CD8-positive, alpha-beta memory T cell (primary cell): Measurements from ENCODE around the gene MACROD2. TPM values are rescaled to one million over a fixed set of nuclear protein-coding genes. Genes with fewer than 3 reads are reported as not detected.

ENCODE experiments used
- CTCF ChIA-PET: fragments of 350-600 bp; sonication (Branson Sonifier 250); formaldehyde crosslinking; loops from one replicate; lab custom pipeline; 2021; ENCODE audit warnings: antibody characterized with exemption; lab: Charles Lee
- POLR2A ChIA-PET: fragments of 350-600 bp; sonication (Branson Sonifier 250); formaldehyde crosslinking; loops from one replicate; lab custom pipeline; 2021; ENCODE audit warnings: antibody characterized with exemption; lab: Charles Lee
- DNase-seq, 5 donors: peaks; one replicate each; pipeline versions ENCODE4 v3.0.0 to v3.0.0-alpha.2; 2020 to 2022; ENCODE audit warnings: mixed read lengths in 1 of 5
- H3K27ac ChIP-seq: one replicate; pipeline ENCODE4 v1.7.0; 2013; ENCODE audit warnings: low read depth, mild to moderate bottlenecking, low read length, moderate library complexity
- H3K27me3 ChIP-seq: 2 replicates; pipeline ENCODE4 v1.7.0; 2013; ENCODE audit warnings: low read length, mild to moderate bottlenecking; ENCODE audit not compliant: insufficient read depth, poor library complexity, severe bottlenecking
- H3K36me3 ChIP-seq: 2 replicates; pipeline ENCODE4 v1.7.0; 2013; ENCODE audit warnings: mild to moderate bottlenecking, low read length, moderate library complexity; ENCODE audit not compliant: insufficient read depth
- H3K4me1 ChIP-seq: 2 replicates; pipeline ENCODE4 v1.7.0; 2013; ENCODE audit warnings: mild to moderate bottlenecking, low read length, moderate library complexity; ENCODE audit not compliant: insufficient read depth
- H3K4me3 ChIP-seq: 2 replicates; pipeline ENCODE4 v1.7.0; 2013; ENCODE audit warnings: mild to moderate bottlenecking, low read length
- H3K9me3 ChIP-seq: 2 replicates; pipeline ENCODE4 v1.7.0; 2013; ENCODE audit warnings: mild to moderate bottlenecking, low read length
- H3K27ac Mint-ChIP-seq, 8 donors: one replicate each; pipeline ENCODE4 v1.8.0; 2020 to 2021; ENCODE audit warnings: mixed read lengths in 8 of 8, mild to moderate bottlenecking in 6 of 8, inconsistent platforms in 3 of 8, moderate library complexity in 3 of 8
- H3K27me3 Mint-ChIP-seq, 2 donors: one replicate each; pipeline ENCODE4 v1.8.0; 2020 to 2021; ENCODE audit warnings: mixed read lengths in 2 of 2, mild to moderate bottlenecking in 1 of 2, moderate library complexity in 1 of 2
- H3K36me3 Mint-ChIP-seq, 3 donors: one replicate each; pipeline ENCODE4 v1.8.0; 2020 to 2021; ENCODE audit warnings: mixed read lengths in 3 of 3, inconsistent platforms in 1 of 3, mild to moderate bottlenecking in 1 of 3
- H3K4me1 Mint-ChIP-seq, 3 donors: one replicate each; pipeline ENCODE4 v1.8.0; 2020 to 2021; ENCODE audit warnings: mixed read lengths in 3 of 3, inconsistent platforms in 1 of 3, mild to moderate bottlenecking in 1 of 3
- H3K4me3 Mint-ChIP-seq, 7 donors: one replicate each; pipeline ENCODE4 v1.8.0; 2020 to 2021; ENCODE audit warnings: mixed read lengths in 7 of 7, mild to moderate bottlenecking in 6 of 7, moderate library complexity in 4 of 7, inconsistent platforms in 2 of 7
- H3K9me3 Mint-ChIP-seq, 5 donors: one replicate each; pipeline ENCODE4 v1.8.0; 2020 to 2022; ENCODE audit warnings: mixed read lengths in 5 of 5, mild to moderate bottlenecking in 3 of 5, moderate library complexity in 2 of 5, inconsistent platforms in 1 of 5
- polyA plus RNA-seq: library from polyadenylated mRNA; unstranded; fragments of 300-500 nt; fragmentation: Illumina TruSeq; gene quantifications from one replicate; pipeline ENCODE4 v1.2.3, GENCODE V29; 2021
- total RNA-seq, 2 experiments: library from RNA; stranded (reverse); gene quantifications; one replicate each; pipeline ENCODE4 v1.2.3, GENCODE V29; 2021

The MACROD2 gene
- total and polyA plus RNA-seq, 3 experiments from 2014 or later = not detected

DNA sequence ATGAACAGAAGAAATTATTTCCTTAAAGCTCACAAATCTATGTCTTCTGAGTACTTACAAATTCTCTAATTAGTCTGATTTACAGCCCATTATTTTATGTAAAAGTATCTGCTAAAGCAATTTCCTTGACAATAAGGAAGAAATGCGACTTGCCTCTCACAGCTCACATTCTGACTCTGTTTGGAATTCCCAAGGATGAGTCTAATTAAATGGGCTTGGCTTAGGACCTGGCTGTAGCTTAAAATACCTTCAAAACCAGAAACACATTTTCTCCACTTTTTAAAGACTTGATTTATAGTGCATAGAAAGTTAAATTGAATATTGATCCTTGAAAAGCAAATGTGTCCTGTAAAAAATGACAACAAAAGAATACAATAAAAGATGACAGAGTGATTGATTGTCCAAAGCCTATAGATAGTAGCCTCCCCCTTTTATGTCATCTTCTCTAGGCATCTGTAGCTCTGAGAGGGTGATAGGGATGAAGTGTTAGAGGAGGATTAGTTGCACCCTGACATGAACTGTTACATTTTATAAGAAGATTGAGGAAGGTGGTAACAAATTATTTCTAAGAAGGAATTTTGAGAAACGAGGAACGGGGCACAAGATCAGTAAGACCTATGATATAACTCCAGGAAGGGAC, 118.9 kb downstream of the MACROD2 start:
- no peaks in the 10 kb centered on the region for H3K27me3 Mint-ChIP-seq
- no peaks in the 10 kb centered on the region for H3K36me3 ChIP-seq
- no peaks in the 10 kb centered on the region for H3K9me3 ChIP-seq
- no peak overlapping the region for H3K27ac ChIP-seq
- no peak overlapping the region for H3K4me3 Mint-ChIP-seq
- H3K9me3 Mint-ChIP-seq = peaks cover 5 to 39% (median 7%) of the 10 kb centered on the region in 5 donors
- H3K27ac Mint-ChIP-seq = no peak overlapping the region
- no peaks in the 10 kb centered on the region for H3K27me3 ChIP-seq
- no peak overlapping the region for H3K4me3 ChIP-seq
- ChIA-PET POLR2A (no interaction called here), CTCF (no interaction called here)
- no peak for DNase-seq
- H3K4me1 ChIP-seq = no peaks in the 10 kb centered on the region
- no peaks in the 10 kb centered on the region for H3K4me1 Mint-ChIP-seq
- H3K36me3 Mint-ChIP-seq = no peaks in the 10 kb centered on the region

DNA sequence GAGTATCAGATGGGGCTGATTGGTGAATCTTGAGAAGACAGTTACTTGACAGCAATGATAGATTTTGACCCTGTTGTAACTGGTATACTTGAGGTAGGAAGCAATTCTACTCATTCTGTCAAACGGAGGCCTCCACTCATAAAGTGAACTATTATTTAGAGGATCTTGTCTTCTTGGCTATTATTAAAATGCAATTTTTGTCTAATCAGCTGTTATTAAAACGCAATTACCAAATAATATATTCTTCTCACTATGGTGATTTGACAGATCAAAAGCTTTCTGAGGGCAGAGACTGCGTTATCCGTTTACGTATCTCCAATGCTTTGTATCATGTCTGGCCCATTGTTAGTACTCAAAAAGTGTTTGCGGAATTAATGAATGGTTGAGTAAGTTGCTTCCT, 120.7 kb downstream of the MACROD2 start:
- Histone ChIP-seq H3K27me3 (no peaks in the 10 kb centered on the region), H3K9me3 (no peaks in the 10 kb centered on the region), H3K4me3 (no peak overlapping the region), H3K36me3 (no peaks in the 10 kb centered on the region), H3K4me1 (no peaks in the 10 kb centered on the region), H3K27ac (no peak overlapping the region)
- DNase-seq = no peak
- Mint-ChIP-seq H3K27me3 (no peaks in the 10 kb centered on the region), H3K27ac (no peak overlapping the region), H3K4me1 (no peaks in the 10 kb centered on the region), H3K9me3 (peaks cover 4 to 25% (median 5%) of the 10 kb centered on the region in 5 donors), H3K4me3 (no peak overlapping the region), H3K36me3 (no peaks in the 10 kb centered on the region)
- ChIA-PET POLR2A (no interaction called here), CTCF (no interaction called here)

GRCh38 chr20:14117768-14118167, 122.5 kb downstream of the MACROD2 start:
- Histone ChIP-seq H3K9me3 (no peaks in the 10 kb centered on the region), H3K4me1 (no peaks in the 10 kb centered on the region), H3K36me3 (no peaks in the 10 kb centered on the region), H3K4me3 (no peak overlapping the region), H3K27ac (no peak overlapping the region), H3K27me3 (no peaks in the 10 kb centered on the region)
- H3K27me3 Mint-ChIP-seq = no peaks in the 10 kb centered on the region
- ChIA-PET POLR2A (no interaction called here), CTCF (no interaction called here)
- no peak overlapping the region for H3K4me3 Mint-ChIP-seq
- H3K36me3 Mint-ChIP-seq = no peaks in the 10 kb centered on the region
- no peak overlapping the region for H3K27ac Mint-ChIP-seq
- DNase-seq = no peak
- peaks cover 2 to 15% (median 5%) of the 10 kb centered on the region in 5 donors for H3K9me3 Mint-ChIP-seq
- no peaks in the 10 kb centered on the region for H3K4me1 Mint-ChIP-seq

DNA sequence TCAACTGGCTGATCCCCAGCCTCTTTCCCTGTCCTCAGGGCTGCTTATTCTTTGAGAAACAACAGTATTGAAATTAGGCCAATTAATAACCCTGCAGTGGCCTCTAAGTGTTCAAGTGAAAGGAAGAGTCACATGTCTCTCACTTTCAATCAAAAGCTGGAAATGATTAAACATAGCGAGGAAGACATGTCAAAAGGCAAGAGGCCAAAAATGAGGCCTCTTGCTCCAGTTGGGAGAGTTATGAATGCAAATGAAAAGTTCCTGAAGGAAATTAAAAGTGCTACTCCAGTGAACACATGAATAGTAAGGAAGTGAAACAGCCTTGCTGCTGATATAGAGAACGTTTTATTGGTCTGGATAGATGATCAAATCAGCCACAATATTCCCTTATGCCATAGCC, 131.5 kb downstream of the MACROD2 start:
- peaks cover 0 to 2% of the 10 kb centered on the region in 2 donors for H3K27me3 Mint-ChIP-seq
- H3K36me3 ChIP-seq = no peaks in the 10 kb centered on the region
- no peak for DNase-seq
- H3K27ac Mint-ChIP-seq = no peak overlapping the region
- ChIA-PET POLR2A (no interaction called here), CTCF (no interaction called here)
- no peaks in the 10 kb centered on the region for H3K4me1 Mint-ChIP-seq
- no peak overlapping the region for H3K27ac ChIP-seq
- H3K9me3 Mint-ChIP-seq = peaks cover 4 to 16% (median 9%) of the 10 kb centered on the region in 5 donors
- H3K9me3 ChIP-seq = no peaks in the 10 kb centered on the region
- no peak overlapping the region for H3K4me3 Mint-ChIP-seq
- H3K4me3 ChIP-seq = no peak overlapping the region
- no peaks in the 10 kb centered on the region for H3K27me3 ChIP-seq
- no peaks in the 10 kb centered on the region for H3K4me1 ChIP-seq
- H3K36me3 Mint-ChIP-seq = no peaks in the 10 kb centered on the region

DNA sequence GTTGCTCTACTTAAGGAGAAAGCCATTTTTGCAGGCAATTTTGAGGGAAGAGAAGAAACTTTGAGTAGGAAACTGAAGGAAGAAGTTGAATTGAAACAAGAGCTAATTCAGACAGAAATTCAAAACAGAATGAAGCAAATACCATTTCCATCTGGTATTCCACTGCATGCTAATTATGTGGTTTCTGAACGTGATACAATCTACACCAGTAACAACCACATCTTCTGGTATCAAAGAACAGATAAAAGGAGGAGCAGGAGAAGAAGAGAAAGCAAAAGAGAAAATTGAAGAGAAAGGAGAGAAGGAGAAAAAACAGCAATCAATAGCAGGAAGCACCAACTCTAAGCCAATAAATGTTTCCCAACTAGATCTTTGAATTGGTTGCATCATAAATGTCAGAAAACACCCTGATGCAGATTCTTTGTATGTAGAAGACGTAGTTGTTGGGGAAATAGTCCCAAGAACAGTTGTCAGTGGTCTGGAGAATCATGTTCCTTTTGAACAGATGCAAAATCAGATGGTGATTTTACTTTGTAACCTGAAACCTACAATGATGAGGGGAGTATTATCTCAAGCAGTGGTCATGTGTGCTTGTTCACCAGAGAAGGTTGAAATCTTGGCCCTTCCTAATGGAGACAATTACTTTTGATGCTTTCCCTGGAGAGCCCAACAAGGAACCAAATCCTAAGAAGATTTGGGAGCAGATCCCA, 132.4 kb downstream of the MACROD2 start:
- no peaks in the 10 kb centered on the region for H3K36me3 ChIP-seq
- peaks cover 4 to 16% (median 9%) of the 10 kb centered on the region in 5 donors for H3K9me3 Mint-ChIP-seq
- peaks cover 0 to 2% of the 10 kb centered on the region in 2 donors for H3K27me3 Mint-ChIP-seq

GRCh38 chr20:14134004-14134403, 138.7 kb downstream of the MACROD2 start:
- Mint-ChIP-seq H3K4me1 (no peaks in the 10 kb centered on the region), H3K27ac (no peak overlapping the region), H3K9me3 (peaks cover 2 to 17% (median 6%) of the 10 kb centered on the region in 5 donors), H3K27me3 (no peaks in the 10 kb centered on the region), H3K36me3 (no peaks in the 10 kb centered on the region), H3K4me3 (no peak overlapping the region)
- no peak for DNase-seq
- no peaks in the 10 kb centered on the region for H3K9me3 ChIP-seq
- no peaks in the 10 kb centered on the region for H3K36me3 ChIP-seq
- no peaks in the 10 kb centered on the region for H3K4me1 ChIP-seq
- ChIA-PET POLR2A (no interaction called here), CTCF (no interaction called here)
- H3K27ac ChIP-seq = no peak overlapping the region
- H3K27me3 ChIP-seq = no peaks in the 10 kb centered on the region
- no peak overlapping the region for H3K4me3 ChIP-seq

More for the DNA sequence above, 132.4 kb downstream of the MACROD2 start:
- Mint-ChIP-seq H3K27ac (no peak overlapping the region), H3K36me3 (no peaks in the 10 kb centered on the region), H3K4me1 (no peaks in the 10 kb centered on the region), H3K4me3 (no peak overlapping the region)
- Histone ChIP-seq H3K4me3 (no peak overlapping the region), H3K9me3 (no peaks in the 10 kb centered on the region), H3K27ac (no peak overlapping the region), H3K4me1 (no peaks in the 10 kb centered on the region), H3K27me3 (no peaks in the 10 kb centered on the region)
- CTCF ChIA-PET = no interaction called here
- no peak for DNase-seq
- POLR2A ChIA-PET = no interaction called here

DNA sequence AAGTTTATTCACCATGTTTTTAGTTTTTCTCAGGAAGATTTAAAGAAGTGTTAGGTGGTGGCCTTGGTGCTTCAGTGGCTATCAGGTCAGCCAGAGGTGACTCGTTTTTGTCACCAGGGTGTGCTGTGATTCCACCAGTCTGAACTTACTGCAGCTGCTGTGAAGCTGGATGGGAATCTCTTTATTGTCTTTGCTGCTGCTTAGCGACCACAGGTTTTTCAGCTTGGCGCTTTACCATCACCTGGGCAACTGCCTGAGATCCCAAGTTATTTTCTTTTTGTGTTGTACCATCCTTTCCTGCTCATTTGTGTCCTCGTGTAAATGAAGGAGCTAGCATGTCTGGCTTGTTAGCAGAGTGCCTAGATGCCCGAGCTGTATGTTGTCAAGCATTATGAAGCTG, 146.9 kb downstream of the MACROD2 start:
- ChIA-PET CTCF (no interaction called here), POLR2A (no interaction called here)
- no peaks in the 10 kb centered on the region for H3K9me3 ChIP-seq
- no peak overlapping the region for H3K4me3 ChIP-seq
- no peaks in the 10 kb centered on the region for H3K27me3 ChIP-seq
- no peaks in the 10 kb centered on the region for H3K36me3 ChIP-seq
- H3K27ac ChIP-seq = no peak overlapping the region
- no peak overlapping the region for H3K27ac Mint-ChIP-seq
- H3K4me3 Mint-ChIP-seq = no peak overlapping the region
- H3K27me3 Mint-ChIP-seq = no peaks in the 10 kb centered on the region
- H3K4me1 Mint-ChIP-seq = no peaks in the 10 kb centered on the region
- no peaks in the 10 kb centered on the region for H3K36me3 Mint-ChIP-seq
- no peak for DNase-seq
- peaks cover 0 to 18% (median 2%) of the 10 kb centered on the region in 5 donors for H3K9me3 Mint-ChIP-seq
- H3K4me1 ChIP-seq = no peaks in the 10 kb centered on the region

- no peaks in the 10 kb centered on the region for H3K36me3 Mint-ChIP-seq
Measured at GRCh38 chr20:14142964-14143627, 147.8 kb downstream of the MACROD2 start.

More at GRCh38 chr20:14142964-14143627, 147.8 kb downstream of the MACROD2 start:
- ChIA-PET CTCF (no interaction called here), POLR2A (no interaction called here)
- Histone ChIP-seq H3K9me3 (no peaks in the 10 kb centered on the region), H3K27me3 (no peaks in the 10 kb centered on the region), H3K4me3 (no peak overlapping the region), H3K27ac (no peak overlapping the region), H3K36me3 (no peaks in the 10 kb centered on the region), H3K4me1 (no peaks in the 10 kb centered on the region)
- H3K27ac Mint-ChIP-seq = no peak overlapping the region
- H3K4me1 Mint-ChIP-seq = no peaks in the 10 kb centered on the region
- no peak overlapping the region for H3K4me3 Mint-ChIP-seq
- no peak for DNase-seq
- H3K27me3 Mint-ChIP-seq = no peaks in the 10 kb centered on the region
- peaks cover 0 to 14% (median 2%) of the 10 kb centered on the region in 5 donors for H3K9me3 Mint-ChIP-seq
